Kidney (tissue), 14 donors: ENCODE results near the gene FAM168B. TPM values are rescaled to one million over a fixed set of nuclear protein-coding genes. Genes with fewer than 3 reads are reported as not detected.
A peak's percentile ranks its signal among the peaks of the same experiment; 100 is the strongest.

Source experiments
- DNase-seq, 5 donors: peaks; one replicate each; pipeline ENCODE4 v3.0.0-alpha.2; 2013 to 2020
- FAIRE-seq: peaks from 2 replicates; lab custom pipeline; 2012; peaks lifted over from hg19 to GRCh38; lab: Jason Lieb, UNC
- H3K27ac ChIP-seq, 2 donors: one replicate each; pipeline ENCODE4 v1.7.0; 2013; ENCODE audit warnings: low read depth in 2 of 2, low read length in 2 of 2, inconsistent platforms in 1 of 2
- H3K27me3 ChIP-seq: one replicate; pipeline ENCODE4 v1.7.1; 2013; ENCODE audit warnings: low read length, inconsistent platforms; ENCODE audit not compliant: control insufficient read depth, insufficient read depth
- H3K36me3 ChIP-seq, 3 donors: one replicate each; pipeline versions ENCODE4 v1.7.0 to v1.7.1; 2013; ENCODE audit warnings: low read length in 3 of 3, control low read depth in 1 of 3, inconsistent platforms in 1 of 3; ENCODE audit not compliant: insufficient read depth in 3 of 3, control insufficient read depth in 2 of 3
- H3K4me1 ChIP-seq, 3 donors: one replicate each; pipeline versions ENCODE4 v1.7.0 to v1.7.1; 2013; ENCODE audit warnings: low read length in 3 of 3, inconsistent platforms in 1 of 3, low read depth in 1 of 3; ENCODE audit not compliant: control insufficient read depth in 2 of 3, insufficient read depth in 2 of 3
- H3K4me3 ChIP-seq, 3 donors: one replicate each; pipeline versions ENCODE4 v1.7.0 to v1.8.1; 2013; ENCODE audit warnings: low read length in 3 of 3, control low read depth in 1 of 3, inconsistent platforms in 1 of 3
- H3K9ac ChIP-seq, 3 donors: one replicate each; pipeline versions ENCODE4 v1.7.0 to v1.7.1; 2013; ENCODE audit warnings: low read length in 3 of 3, control low read depth in 1 of 3, inconsistent platforms in 1 of 3
- H3K9me3 ChIP-seq, 3 donors: one replicate each; pipeline versions ENCODE4 v1.7.0 to v1.7.1; 2013; ENCODE audit warnings: low read length in 3 of 3, control low read depth in 1 of 3, inconsistent platforms in 1 of 3; ENCODE audit not compliant: control insufficient read depth in 2 of 3, insufficient read depth in 1 of 3
- intact Hi-C: fragments of 100-400 bp; cut with DNase I; formaldehyde crosslinking; loops from one replicate; pipeline ENCODE4 v1.11.1; 2022
- polyA plus RNA-seq: library from polyadenylated mRNA; stranded (reverse); fragments of 350-450 nt; fragmentation: Illumina TruSeq; extraction: RNeasy Lipid Tissue Mini Kit (QIAGEN cat#74804); gene quantifications from one replicate; pipeline ENCODE4 v1.2.3, GENCODE V29; 2014; ENCODE audit warnings: low read depth, low replicate concordance; ENCODE audit not compliant: insufficient read depth
- total RNA-seq: library from RNA; stranded (reverse); fragmentation: NEBNext Ultra II Directional; extraction: Animal tissue kit (Norgen Biotek cat#: 25700); gene quantifications from one replicate; pipeline ENCODE4 v1.2.1, GENCODE V29; 2021
- TF ChIP-seq, protein P1 (sequence below): IDR thresholded peaks from 3 replicates; pipeline ENCODE4 v1.5.1; 2012; ENCODE audit warnings: mild to moderate bottlenecking, moderate library complexity, borderline replicate concordance; ENCODE audit not compliant: insufficient read depth; ENCODE audit errors: extremely low read depth
- donor health status: control.
- donor health status: control.
- donor health status: control.
- donor health status: control.
- donor health status: control.
- donor health status: DM: yes; HTN: yes; CAD: no.
- donor health status: Normal renal cell carcinoma (clear cell type).

The FAM168B gene
- total and polyA plus RNA-seq, 2 donors from 2014 or later = 34.1 to 89.9 TPM

GRCh38 chr2:131029812-131030211 lies 63.4 kb downstream of the FAM168B start:
- no peak overlapping the region for H3K4me3 ChIP-seq
- H3K36me3 ChIP-seq = no peaks in the 10 kb centered on the region
- DNase-seq = peak in 1 of 5 donors; percentile 59
- peaks cover 0 to 4% (median 0%) of the 10 kb centered on the region in 3 donors for H3K4me1 ChIP-seq
- peaks cover 6% of the 10 kb centered on the region for H3K27me3 ChIP-seq
- TF ChIP-seq, protein P1, sequence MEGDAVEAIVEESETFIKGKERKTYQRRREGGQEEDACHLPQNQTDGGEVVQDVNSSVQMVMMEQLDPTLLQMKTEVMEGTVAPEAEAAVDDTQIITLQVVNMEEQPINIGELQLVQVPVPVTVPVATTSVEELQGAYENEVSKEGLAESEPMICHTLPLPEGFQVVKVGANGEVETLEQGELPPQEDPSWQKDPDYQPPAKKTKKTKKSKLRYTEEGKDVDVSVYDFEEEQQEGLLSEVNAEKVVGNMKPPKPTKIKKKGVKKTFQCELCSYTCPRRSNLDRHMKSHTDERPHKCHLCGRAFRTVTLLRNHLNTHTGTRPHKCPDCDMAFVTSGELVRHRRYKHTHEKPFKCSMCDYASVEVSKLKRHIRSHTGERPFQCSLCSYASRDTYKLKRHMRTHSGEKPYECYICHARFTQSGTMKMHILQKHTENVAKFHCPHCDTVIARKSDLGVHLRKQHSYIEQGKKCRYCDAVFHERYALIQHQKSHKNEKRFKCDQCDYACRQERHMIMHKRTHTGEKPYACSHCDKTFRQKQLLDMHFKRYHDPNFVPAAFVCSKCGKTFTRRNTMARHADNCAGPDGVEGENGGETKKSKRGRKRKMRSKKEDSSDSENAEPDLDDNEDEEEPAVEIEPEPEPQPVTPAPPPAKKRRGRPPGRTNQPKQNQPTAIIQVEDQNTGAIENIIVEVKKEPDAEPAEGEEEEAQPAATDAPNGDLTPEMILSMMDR = no peak
- no peaks in the 10 kb centered on the region for H3K9me3 ChIP-seq
- intact Hi-C loops = no loop called here
- no peak overlapping the region for H3K9ac ChIP-seq
- H3K27ac ChIP-seq = no peak overlapping the region
- no peak for FAIRE-seq

DNA sequence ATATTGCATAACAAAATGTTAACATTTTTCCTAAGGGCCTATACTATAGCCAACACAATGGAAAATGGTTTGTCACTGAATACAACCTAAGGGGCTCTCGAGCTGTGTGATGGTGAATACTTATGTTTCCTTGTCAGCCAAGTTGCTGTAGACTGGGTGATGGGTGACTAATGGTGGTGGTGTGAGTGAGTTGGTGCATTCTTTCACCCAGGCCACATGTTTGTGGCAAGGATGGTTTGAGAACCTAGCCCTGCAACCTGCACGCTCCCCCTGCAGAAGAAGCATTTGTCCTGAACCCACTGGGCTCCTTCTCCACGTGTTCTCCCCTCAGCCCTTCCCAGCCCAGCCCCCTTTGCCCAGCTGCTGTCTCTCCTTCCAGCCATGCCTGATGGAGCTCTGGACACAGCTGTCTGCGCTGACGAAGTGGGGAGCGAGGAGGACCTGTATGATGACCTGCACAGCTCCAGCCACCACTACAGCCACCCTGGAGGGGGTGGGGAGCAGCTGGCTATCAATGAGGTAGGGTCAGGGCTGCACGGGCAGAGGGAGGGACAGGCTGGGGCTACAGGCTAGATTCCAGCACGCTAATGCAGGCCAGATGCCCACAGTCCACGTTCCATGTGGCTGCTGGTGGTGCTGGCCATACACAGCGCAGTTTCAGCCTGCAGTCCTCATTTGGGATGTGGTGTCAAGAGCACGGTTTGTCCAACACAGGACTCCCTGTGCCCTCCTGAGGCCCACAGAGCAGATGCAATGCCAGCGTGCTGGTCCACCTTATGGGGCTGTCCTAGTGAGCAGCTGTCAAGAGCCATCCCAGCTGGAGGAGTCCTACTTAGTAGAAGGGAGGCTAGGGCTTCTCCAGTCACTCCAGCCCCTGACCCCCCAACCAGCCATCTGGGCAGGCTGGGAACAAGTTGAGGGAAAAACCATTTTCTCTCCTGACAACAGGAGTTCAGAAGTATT lies 65.4 kb downstream of the FAM168B start:
- TF ChIP-seq, protein P1 = no peak
- Histone ChIP-seq H3K27ac (no peak overlapping the region), H3K27me3 (no peaks in the 10 kb centered on the region), H3K9me3 (no peaks in the 10 kb centered on the region), H3K4me3 (no peak overlapping the region), H3K36me3 (no peaks in the 10 kb centered on the region), H3K4me1 (no peaks in the 10 kb centered on the region), H3K9ac (no peak overlapping the region)
- intact Hi-C loops = no loop called here
- DNase-seq = peak in 1 of 5 donors; percentile 7
- no peak for FAIRE-seq

DNA sequence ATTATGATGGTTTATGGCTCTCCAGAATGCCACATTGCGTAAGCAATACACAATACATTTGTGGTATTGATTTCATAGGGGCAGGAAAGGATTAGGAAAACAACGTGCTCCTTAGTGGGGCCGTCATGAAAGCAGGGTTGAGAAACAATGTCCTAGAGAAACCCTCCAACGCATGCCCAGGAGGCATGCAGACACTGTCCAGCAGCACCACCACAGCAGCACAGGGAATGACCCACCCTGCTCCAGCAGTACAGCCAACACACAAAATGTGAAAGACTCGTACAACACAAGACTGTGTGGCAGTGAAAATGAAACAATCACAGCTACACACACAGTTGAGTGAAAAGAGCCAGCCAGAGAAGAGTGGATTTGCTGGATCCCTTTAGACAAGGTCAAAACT lies 66.3 kb downstream of the FAM168B start:
- FAIRE-seq = no peak

More for the DNA sequence above, 66.3 kb downstream of the FAM168B start:
- no peak overlapping the region for H3K9ac ChIP-seq
- TF ChIP-seq, protein P1 = no peak
- no peak for DNase-seq
- no peaks in the 10 kb centered on the region for H3K36me3 ChIP-seq
- H3K27ac ChIP-seq = no peak overlapping the region
- no peaks in the 10 kb centered on the region for H3K4me1 ChIP-seq
- no peaks in the 10 kb centered on the region for H3K9me3 ChIP-seq
- no peak overlapping the region for H3K4me3 ChIP-seq
- H3K27me3 ChIP-seq = no peaks in the 10 kb centered on the region
- intact Hi-C loops = no loop called here
